ENCODE data around the gene KATNB1. TPM values are rescaled to one million over a fixed set of nuclear protein-coding genes. Genes with fewer than 3 reads are reported as not detected.

KATNB1 gene
- total and polyA plus RNA-seq, 2 of the 8 experiments (the other 6 are each of a cell fraction or from before 2014, with no cell fraction given), result 50.2 to 60.4 TPM

- TF ChIP-seq CHD7 (IDR thresholded peaks at IDR 0.05; ENCODE audit: insufficient replicate concordance, low read length), result no peak
- TF ChIP-seq FOSL1 (IDR thresholded peaks at IDR 0.05; ENCODE audit: insufficient read depth, low read depth, low read length), result no peak
- no peak for TF ChIP-seq TEAD4 (IDR thresholded peaks at IDR 0.05; ENCODE audit: low read depth, low read length)
- no peak for TF ChIP-seq EGR1 (IDR thresholded peaks at IDR 0.05; ENCODE audit: borderline replicate concordance, low read depth, low read length)
- TF ChIP-seq USF2 (IDR thresholded peaks at IDR 0.05; ENCODE audit: low read length), result no peak
- TF ChIP-seq RBBP5 (IDR thresholded peaks at IDR 0.05; ENCODE audit: borderline replicate concordance, low read depth, low read length), result no peak
- TF ChIP-seq E2F6 (IDR thresholded peaks at IDR 0.05), result no peak
- TF ChIP-seq RFX5 (IDR thresholded peaks at IDR 0.05; ENCODE audit: borderline replicate concordance, low read depth, low read length), result no peak
These were observed 24.2 kb downstream of the KATNB1 start (continued) for GRCh38 chr16:57759541-57760356.

Measured in H1 (cell line).